ENCODE measurements around the gene BRCA2.

GRCh38 chr13:32429433-32429909, 114.2 kb downstream of the BRCA2 start:
- TF ChIP-seq POLR2A (IDR thresholded peaks at IDR 0.05) (no peak), POLR2AphosphoS5 (IDR thresholded peaks at IDR 0.05) (no peak), EP300 (IDR thresholded peaks at IDR 0.05) (no peak)
- TF ChIP-seq, protein P1, sequence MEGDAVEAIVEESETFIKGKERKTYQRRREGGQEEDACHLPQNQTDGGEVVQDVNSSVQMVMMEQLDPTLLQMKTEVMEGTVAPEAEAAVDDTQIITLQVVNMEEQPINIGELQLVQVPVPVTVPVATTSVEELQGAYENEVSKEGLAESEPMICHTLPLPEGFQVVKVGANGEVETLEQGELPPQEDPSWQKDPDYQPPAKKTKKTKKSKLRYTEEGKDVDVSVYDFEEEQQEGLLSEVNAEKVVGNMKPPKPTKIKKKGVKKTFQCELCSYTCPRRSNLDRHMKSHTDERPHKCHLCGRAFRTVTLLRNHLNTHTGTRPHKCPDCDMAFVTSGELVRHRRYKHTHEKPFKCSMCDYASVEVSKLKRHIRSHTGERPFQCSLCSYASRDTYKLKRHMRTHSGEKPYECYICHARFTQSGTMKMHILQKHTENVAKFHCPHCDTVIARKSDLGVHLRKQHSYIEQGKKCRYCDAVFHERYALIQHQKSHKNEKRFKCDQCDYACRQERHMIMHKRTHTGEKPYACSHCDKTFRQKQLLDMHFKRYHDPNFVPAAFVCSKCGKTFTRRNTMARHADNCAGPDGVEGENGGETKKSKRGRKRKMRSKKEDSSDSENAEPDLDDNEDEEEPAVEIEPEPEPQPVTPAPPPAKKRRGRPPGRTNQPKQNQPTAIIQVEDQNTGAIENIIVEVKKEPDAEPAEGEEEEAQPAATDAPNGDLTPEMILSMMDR (IDR thresholded peaks at IDR 0.05): no peak
